Astrocyte of the cerebellum (primary cell): Measurements from ENCODE around the gene COQ10B.

Experiments
- DNase-seq: peaks from one replicate; pipeline ENCODE4 v3.0.0-alpha.2; 2011; ENCODE audit warnings: low read depth
- H3K4me3 ChIP-seq: 2 replicates; pipeline ENCODE4 v1.5.1; 2011; ENCODE audit warnings: mild to moderate bottlenecking, low read depth, low read length, moderate library complexity
- CTCF ChIP-seq: IDR thresholded peaks from 2 replicates; pipeline ENCODE4 v1.5.1; 2012; ENCODE audit warnings: low read length, low read depth, moderate library complexity, mild to moderate bottlenecking; ENCODE audit errors: missing control alignments
- in situ Hi-C: cut with HindIII; loops from 2 replicates; pipeline ENCODE4 v1.10.0; 2017; ENCODE audit warnings: low sequenced_read_pairs

The COQ10B gene

GRCh38 chr2:197506658-197507057 lies 53.3 kb downstream of the COQ10B start:
- no peak for TF ChIP-seq CTCF
- DNase-seq, result no peak
- no peak overlapping the region for H3K4me3 ChIP-seq
- in situ Hi-C loops, result no loop called here

GRCh38 chr2:197513915-197514314 lies 60.6 kb downstream of the COQ10B start:
- in situ Hi-C loops, result loop anchor here (5.0 kb wide), 1 partner anchor 38 kb away; no protein-coding TSS in a partner anchor
- no peak overlapping the region for H3K4me3 ChIP-seq
- no peak for DNase-seq
- TF ChIP-seq CTCF, result no peak

DNA sequence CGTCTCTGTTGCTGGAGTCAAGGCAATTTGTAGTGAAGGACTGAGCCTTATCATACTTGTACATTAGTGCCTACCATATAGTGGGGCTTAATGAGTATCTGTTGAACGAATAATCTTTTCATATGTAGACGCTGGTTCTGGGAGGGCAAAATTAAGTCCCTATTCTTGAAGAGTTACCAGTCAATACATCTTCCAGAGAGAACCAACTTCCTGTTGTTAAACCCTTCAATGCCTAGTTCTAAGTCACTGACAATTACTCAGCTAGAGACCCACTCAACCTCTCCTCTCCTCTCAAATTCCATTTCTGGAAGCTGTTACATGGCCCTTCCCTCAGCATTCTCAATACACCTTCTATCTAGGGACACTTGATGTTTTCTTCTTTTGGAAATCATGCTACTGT lies 61.4 kb downstream of the COQ10B start:
- no peak for DNase-seq
- no peak for TF ChIP-seq CTCF
- in situ Hi-C loops, result loop anchor here (5.0 kb wide), 1 partner anchor 38 kb away; no protein-coding TSS in a partner anchor
- no peak overlapping the region for H3K4me3 ChIP-seq

DNA sequence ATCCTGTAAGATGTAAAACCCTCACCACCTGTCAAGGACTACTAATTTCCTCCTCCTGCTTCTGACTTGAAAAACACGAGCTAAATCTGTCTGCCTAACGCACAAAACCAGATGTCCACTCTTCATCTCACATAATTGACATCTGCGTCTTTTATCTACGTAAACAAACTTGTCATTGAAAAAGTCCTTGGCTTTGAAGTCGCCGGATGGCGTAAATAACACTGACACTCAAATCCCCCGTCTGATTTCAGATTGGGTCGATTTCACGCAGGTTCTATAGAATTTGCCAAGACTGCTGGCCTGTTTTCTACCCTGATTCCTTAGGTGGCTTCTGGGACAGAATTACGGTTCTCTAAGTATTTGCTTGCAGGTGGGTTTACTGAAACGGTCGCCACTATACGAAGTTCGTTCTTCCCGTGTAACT lies 62.0 kb downstream of the COQ10B start:
- in situ Hi-C loops, result no loop called here
- no peak for TF ChIP-seq CTCF
- H3K4me3 ChIP-seq, result peak overlapping the region; percentile 79
- no peak for DNase-seq

GRCh38 chr2:197515739-197516392 lies 62.5 kb downstream of the COQ10B start, which contains the start of gene MOB4:
Gene MOB4 (plus strand): TSS chr2:197516066. CDS start chr2:197516087, 21 bp downstream.
- in situ Hi-C loops, result no loop called here
- peak; percentile 82 for DNase-seq
- H3K4me3 ChIP-seq, result peak within 1 kb of the TSS; percentile 79
- TF ChIP-seq CTCF, result no peak

DNA sequence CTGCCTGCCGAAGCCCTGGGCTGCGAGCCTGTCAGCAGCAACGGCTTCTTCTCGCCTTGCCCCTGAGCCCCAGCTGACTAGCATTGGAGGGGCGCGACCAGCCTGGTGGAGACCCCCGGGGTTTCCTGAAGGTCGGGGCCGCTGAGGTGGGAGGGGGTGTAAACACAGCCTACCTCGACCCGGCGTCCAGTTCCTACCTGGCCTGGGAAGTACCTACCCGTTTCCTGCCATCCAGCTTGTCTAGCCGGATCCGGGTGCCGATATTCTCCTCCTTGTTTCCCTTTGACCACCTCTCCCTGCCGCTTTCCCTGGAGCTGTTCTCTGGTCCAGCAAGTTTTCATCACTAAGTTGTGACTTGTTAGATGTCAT lies 63.0 kb downstream of the COQ10B start:
- in situ Hi-C loops, result no loop called here

More for the DNA sequence above, 63.0 kb downstream of the COQ10B start:
- TF ChIP-seq CTCF, result no peak
- peak overlapping the region; percentile 79 for H3K4me3 ChIP-seq
- DNase-seq, result no peak
